B cell (primary cell): ENCODE data around the gene C1QA. TPM values are rescaled to one million over a fixed set of nuclear protein-coding genes. Genes with fewer than 3 reads are reported as not detected.

Experiments used
- ATAC-seq: fragments of 200-7000 bp; cut with Tn5 transposase; one replicate; pipeline ENCODE4 v1.10.0; 2021; ENCODE audit warnings: low read depth, mild to moderate bottlenecking, moderate number of reproducible peaks, moderate library complexity
- CTCF ChIA-PET: fragments of 350-600 bp; sonication (Branson Sonifier 250); formaldehyde crosslinking; loops from one replicate; lab custom pipeline; 2021; ENCODE audit warnings: antibody characterized with exemption, inconsistent platforms; lab: Charles Lee
- POLR2A ChIA-PET: fragments of 350-600 bp; sonication (Branson Sonifier 250); formaldehyde crosslinking; loops from one replicate; lab custom pipeline; 2021; ENCODE audit warnings: antibody characterized with exemption; lab: Charles Lee
- DNase-seq: peaks from one replicate; pipeline ENCODE4 v3.0.0; 2013
- H2AFZ ChIP-seq: 2 replicates; pipeline ENCODE4 v1.6.1; 2012; ENCODE audit warnings: mild to moderate bottlenecking, low read depth, low read length; ENCODE audit not compliant: insufficient read depth, poor library complexity, severe bottlenecking
- H3K27ac ChIP-seq, 2 donors: 1 replicate in 1 of 2; 2 replicates in 1 of 2; pipeline ENCODE4 v1.5.1; 2012 to 2013; ENCODE audit warnings: low read length in 2 of 2, mild to moderate bottlenecking in 2 of 2, moderate library complexity in 1 of 2
- H3K27me3 ChIP-seq, 4 experiments: fragments of 200-600 bp in 1 of 4; sonication (generic) in 1 of 4; replicated peaks in 1 of 4; 1 replicate in 2 of 4; 2 replicates in 2 of 4; pipeline versions ENCODE4 v1.6.1 to v1.7.0; 2013 to 2016; ENCODE audit warnings: low read length in 3 of 4, mild to moderate bottlenecking in 2 of 4, mixed read lengths in 1 of 4, moderate library complexity in 1 of 4; ENCODE audit not compliant: insufficient read depth in 4 of 4, control insufficient read depth in 3 of 4; ENCODE audit errors: control extremely low read depth in 1 of 4
- H3K36me3 ChIP-seq, 2 experiments: replicated peaks in 1 of 2; 1 replicate in 1 of 2; 2 replicates in 1 of 2; pipeline versions ENCODE4 v1.6.1 to v1.7.1; 2013; ENCODE audit warnings: low read length in 1 of 2; ENCODE audit not compliant: insufficient read depth in 2 of 2, control insufficient read depth in 1 of 2; ENCODE audit errors: control extremely low read depth in 1 of 2, extremely low read depth in 1 of 2
- H3K4me1 ChIP-seq, 2 donors: fragments of 200-600 bp in 1 of 2; sonication (generic) in 1 of 2; 1 replicate in 1 of 2; 2 replicates in 1 of 2; pipeline versions ENCODE4 v1.5.1 to v1.6.1; 2013 to 2017; ENCODE audit warnings: low read length in 2 of 2; ENCODE audit not compliant: control insufficient read depth in 2 of 2, insufficient read depth in 2 of 2
- H3K4me2 ChIP-seq: replicated peaks from 2 replicates; pipeline ENCODE3; 2012; ENCODE audit warnings: mild to moderate bottlenecking, low read depth, low read length; ENCODE audit not compliant: poor library complexity, severe bottlenecking
- H3K4me3 ChIP-seq, 5 experiments: fragments of 200-600 bp in 1 of 5; sonication (generic) in 1 of 5; 1 replicate in 3 of 5; 2 replicates in 2 of 5; pipeline versions ENCODE4 v1.5.1 to v1.7.0; 2011 to 2016; ENCODE audit warnings: low read length in 4 of 5, mild to moderate bottlenecking in 4 of 5, low read depth in 2 of 5, control low read depth in 1 of 5, moderate library complexity in 1 of 5; ENCODE audit not compliant: insufficient read depth in 1 of 5; ENCODE audit errors: control extremely low read depth in 1 of 5, extremely low read depth in 1 of 5
- H3K79me2 ChIP-seq: fragments of 200-600 bp; sonication (generic); one replicate; pipeline ENCODE4 v1.6.0; 2016; ENCODE audit warnings: low read length; ENCODE audit not compliant: control insufficient read depth, insufficient read depth
- H3K9ac ChIP-seq: fragments of 200-600 bp; sonication (generic); 2 replicates; pipeline ENCODE4 v1.6.1; 2017; ENCODE audit warnings: mild to moderate bottlenecking, low read length, moderate library complexity
- H3K9me3 ChIP-seq, 3 donors: one replicate each; pipeline versions ENCODE4 v1.6.1 to v1.7.1; 2013; ENCODE audit warnings: low read length in 2 of 3; ENCODE audit not compliant: control insufficient read depth in 2 of 3, insufficient read depth in 1 of 3; ENCODE audit errors: control extremely low read depth in 1 of 3
- H4K20me1 ChIP-seq: 2 replicates; pipeline ENCODE4 v1.6.0; 2012; ENCODE audit warnings: mild to moderate bottlenecking, low read length; ENCODE audit not compliant: insufficient read depth, control insufficient read depth, poor library complexity, severe bottlenecking
- H3K27ac Mint-ChIP-seq: one replicate; pipeline ENCODE4 v1.8.0; 2021; ENCODE audit warnings: mixed read lengths
- H3K27me3 Mint-ChIP-seq: one replicate; pipeline ENCODE4 v1.8.0; 2021; ENCODE audit warnings: mixed read lengths
- H3K4me1 Mint-ChIP-seq: one replicate; pipeline ENCODE4 v1.8.0; 2021; ENCODE audit warnings: mixed read lengths
- H3K4me3 Mint-ChIP-seq: one replicate; pipeline ENCODE4 v1.8.0; 2021; ENCODE audit warnings: mixed read lengths
- H3K9me3 Mint-ChIP-seq: one replicate; pipeline ENCODE4 v1.8.0; 2022; ENCODE audit warnings: mixed read lengths; ENCODE audit not compliant: insufficient read depth
- CTCF ChIP-seq: fragments of 200-600 bp; IDR thresholded peaks from one replicate; pipeline ENCODE4 v1.8.0; 2022; ENCODE audit warnings: antibody characterized with exemption, mild to moderate bottlenecking
- EZH2 ChIP-seq: IDR thresholded peaks from 2 replicates; pipeline ENCODE4 v1.6.1; 2012; ENCODE audit warnings: borderline replicate concordance, low read depth, mild to moderate bottlenecking, moderate library complexity, low read length; ENCODE audit not compliant: insufficient read depth, poor library complexity, severe bottlenecking
- WGBS: methylation state at CpG from one replicate; pipeline ENCODE4 v1.1.5; 2013; ENCODE audit warnings: missing lambda C conversion rate; ENCODE audit not compliant: insufficient coverage; 5-methylcytosine and 5-hydroxymethylcytosine counted together
- intact Hi-C: fragments of 100-400 bp; cut with micrococcal nuclease; formaldehyde crosslinking; loops from one replicate; pipeline ENCODE4 v1.10.0; 2022
- polyA minus RNA-seq: library from RNA; depleted of rRNA, polyadenylated mRNA; stranded (reverse); fragments of >200 nt; gene quantifications from 2 replicates; pipeline ENCODE4 v1.2.3, GENCODE V29; 2012
- polyA plus RNA-seq: library from polyadenylated mRNA; depleted of rRNA; stranded (reverse); fragments of >200 nt; gene quantifications from 2 replicates; pipeline ENCODE4 v1.2.3, GENCODE V29; 2012
- total RNA-seq, 2 donors: library from RNA; stranded (reverse); fragments of 120-200 nt in 1 of 2; gene quantifications; 1 replicate in 1 of 2; 2 replicates in 1 of 2; pipeline versions ENCODE4 v1.2.3 to v1.2.4, GENCODE V29; 2013 to 2022

C1QA gene
- total RNA-seq, result not detected in 2 replicates
- total RNA-seq (2013), result 1.5 TPM
- 0.16 and 0.27 TPM in 2 replicates for polyA plus RNA-seq
- 0.43 and 0.51 TPM in 2 replicates for polyA minus RNA-seq

- ATAC-seq (no peak), DNase-seq (no peak)
- Mint-ChIP-seq H3K27ac (no peak within 1 kb of the TSS), H3K4me1 (no peaks in the 10 kb centered on the region), H3K9me3 (no peaks in the 10 kb centered on the region), H3K27me3 (peaks cover 33% of the 10 kb centered on the region), H3K4me3 (no peak within 1 kb of the TSS)
- 39% methylated on average over 5 of the region's 5 CpGs for WGBS
- Histone ChIP-seq H3K27ac (no peak within 1 kb of the TSS), H2AFZ (no peak within 1 kb of the TSS), H3K79me2 (no peaks in the 10 kb centered on the region), H3K4me1 (no peaks in the 10 kb centered on the region), H3K4me2 (no peak within 1 kb of the TSS), H3K4me3 (no peak within 1 kb of the TSS), H3K9me3 (peaks cover 0 to 15% (median 0%) of the 10 kb centered on the region in 3 donors), H3K36me3 (no peaks in the 10 kb centered on the region), H4K20me1 (no peaks in the 10 kb centered on the region), H3K9ac (no peak within 1 kb of the TSS), H3K27me3 (peaks cover 0 to 13% (median 0%) of the 10 kb centered on the region in 4 experiments)
- no peak for TF ChIP-seq CTCF
- no peak for TF ChIP-seq EZH2
- intact Hi-C loops, result no loop called here
- POLR2A ChIA-PET, result no interaction called here
- CTCF ChIA-PET, result no interaction called here
Measured at GRCh38 chr1:22636353-22636752, at the start of gene C1QA. Gene C1QA, plus strand, starts transcription at chr1:22636628. Its CDS starts 989 bp downstream, at chr1:22637617.

- Histone ChIP-seq H3K9ac (no peak overlapping the region), H4K20me1 (no peaks in the 10 kb centered on the region), H3K4me2 (no peak overlapping the region), H3K9me3 (no peaks in the 10 kb centered on the region), H3K27me3 (peaks cover 0 to 3% (median 0%) of the 10 kb centered on the region in 4 experiments), H2AFZ (no peak overlapping the region), H3K36me3 (no peaks in the 10 kb centered on the region), H3K27ac (no peak overlapping the region), H3K4me1 (no peaks in the 10 kb centered on the region), H3K4me3 (no peak overlapping the region), H3K79me2 (no peaks in the 10 kb centered on the region)
- Mint-ChIP-seq H3K4me3 (no peak overlapping the region), H3K4me1 (no peaks in the 10 kb centered on the region), H3K9me3 (no peaks in the 10 kb centered on the region), H3K27ac (no peak overlapping the region), H3K27me3 (peaks cover 15% of the 10 kb centered on the region)
- WGBS, result 89% methylated on average over 3 of the region's 7 CpGs
- ChIA-PET CTCF (no interaction called here), POLR2A (no interaction called here)
- intact Hi-C loops, result no loop called here
- DNase-seq (no peak), ATAC-seq (no peak)
- TF ChIP-seq CTCF, result no peak
- no peak for TF ChIP-seq EZH2
Measured at GRCh38 chr1:22587247-22587646, 49.2 kb upstream of the C1QA start.
